Left renal pelvis (tissue), 4 donors: Measurements from ENCODE around the gene RDH8. TPM values are rescaled to one million over a fixed set of nuclear protein-coding genes. Genes with fewer than 3 reads are reported as not detected.

ENCODE experiments used
- DNase-seq, 4 donors: peaks; one replicate each; pipeline ENCODE4 v3.0.0-alpha.2; 2013; ENCODE audit warnings: low read depth in 4 of 4, low spot score in 3 of 4
- polyA plus RNA-seq, 4 donors: library from polyadenylated mRNA; unstranded; fragments of 120-200 nt; gene quantifications; one replicate each; pipeline ENCODE4 v1.2.1, GENCODE V29; 2013; ENCODE audit not compliant: insufficient read length in 4 of 4

The RDH8 gene, protein sequence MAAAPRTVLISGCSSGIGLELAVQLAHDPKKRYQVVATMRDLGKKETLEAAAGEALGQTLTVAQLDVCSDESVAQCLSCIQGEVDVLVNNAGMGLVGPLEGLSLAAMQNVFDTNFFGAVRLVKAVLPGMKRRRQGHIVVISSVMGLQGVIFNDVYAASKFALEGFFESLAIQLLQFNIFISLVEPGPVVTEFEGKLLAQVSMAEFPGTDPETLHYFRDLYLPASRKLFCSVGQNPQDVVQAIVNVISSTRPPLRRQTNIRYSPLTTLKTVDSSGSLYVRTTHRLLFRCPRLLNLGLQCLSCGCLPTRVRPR
- polyA plus RNA-seq = not detected

DNA sequence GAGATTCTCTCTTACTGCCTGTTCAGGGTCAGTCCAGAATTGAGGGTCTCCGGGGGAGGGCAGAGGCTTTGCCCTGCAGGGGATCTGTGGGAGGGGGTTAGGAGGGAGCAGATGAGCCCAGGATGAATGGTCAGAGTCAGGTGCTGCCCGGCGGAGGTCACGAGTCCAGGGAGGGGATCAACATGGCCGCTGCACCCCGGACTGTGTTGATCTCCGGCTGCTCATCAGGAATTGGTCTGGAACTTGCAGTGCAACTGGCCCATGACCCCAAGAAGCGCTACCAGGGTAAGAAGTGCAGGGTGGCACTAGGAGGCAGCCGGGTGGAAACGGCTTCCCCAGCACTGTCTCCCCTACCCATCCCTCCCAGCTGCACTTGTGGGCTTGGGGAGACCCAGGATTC, at the start of gene RDH8:
TSS of gene RDH8 (plus strand) at position 168 of the 400 bp plus-strand sequence. CDS start at position 183, 15 bp downstream.
- DNase-seq = no peak

DNA sequence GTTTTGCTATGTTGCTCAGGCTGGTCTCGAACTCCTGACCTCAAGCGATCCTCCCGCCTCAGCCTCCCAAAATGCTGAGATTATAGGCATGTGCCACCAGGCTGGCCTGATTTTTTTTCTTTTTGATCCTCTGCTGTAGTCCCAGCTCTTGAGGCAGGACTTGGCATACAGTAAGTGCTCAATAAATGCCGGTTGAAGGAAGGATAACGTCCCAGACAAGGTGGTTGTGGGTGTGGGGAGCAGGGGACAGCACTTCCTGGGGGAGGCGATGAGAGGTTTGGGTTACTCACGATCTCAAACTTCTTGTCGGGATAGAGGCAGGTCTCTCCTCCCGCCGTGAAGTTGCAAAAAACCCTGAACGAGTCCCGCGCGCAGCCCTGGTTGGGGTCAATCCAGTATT, 47.3 kb upstream of the RDH8 start:
- no peak for DNase-seq

DNA sequence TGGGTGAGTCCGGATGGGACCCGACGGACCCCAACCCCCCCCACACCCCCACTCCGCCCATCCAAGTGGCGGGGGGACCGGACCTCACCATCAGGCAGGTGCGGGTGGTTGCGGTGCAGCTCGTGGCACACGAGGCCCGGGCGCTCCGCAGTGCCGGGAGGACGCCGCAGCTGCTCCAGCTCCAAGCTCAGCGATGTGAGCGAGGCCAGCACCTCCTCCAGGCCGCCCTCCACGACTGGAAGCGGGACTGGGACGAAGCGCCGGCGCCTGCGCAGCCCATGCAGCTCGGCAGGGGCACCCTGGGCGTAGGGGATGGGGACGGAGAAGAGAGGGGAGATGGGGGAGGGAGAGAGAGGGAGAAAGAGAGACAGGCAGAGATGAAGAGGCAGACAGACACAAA, 46.8 kb upstream of the RDH8 start:
- DNase-seq = no peak

DNA sequence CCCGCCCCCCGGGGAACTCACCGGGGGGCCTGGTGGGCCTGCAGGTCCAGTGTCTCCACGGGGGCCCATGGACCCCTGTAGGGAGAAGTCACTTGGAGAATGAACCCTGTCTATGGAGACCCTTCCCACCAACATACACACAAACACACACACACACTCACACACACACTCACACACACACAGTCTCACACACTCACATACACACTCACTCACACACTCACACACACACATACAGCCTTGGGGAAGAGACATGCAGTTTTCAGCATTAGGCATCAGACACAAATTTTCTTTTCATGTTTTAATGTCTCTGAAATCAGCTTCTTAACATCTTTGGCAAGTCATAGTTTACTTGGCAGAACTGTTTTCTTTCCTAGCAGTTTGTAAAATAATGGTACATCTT, 46.0 kb upstream of the RDH8 start:
- DNase-seq = no peak

DNA sequence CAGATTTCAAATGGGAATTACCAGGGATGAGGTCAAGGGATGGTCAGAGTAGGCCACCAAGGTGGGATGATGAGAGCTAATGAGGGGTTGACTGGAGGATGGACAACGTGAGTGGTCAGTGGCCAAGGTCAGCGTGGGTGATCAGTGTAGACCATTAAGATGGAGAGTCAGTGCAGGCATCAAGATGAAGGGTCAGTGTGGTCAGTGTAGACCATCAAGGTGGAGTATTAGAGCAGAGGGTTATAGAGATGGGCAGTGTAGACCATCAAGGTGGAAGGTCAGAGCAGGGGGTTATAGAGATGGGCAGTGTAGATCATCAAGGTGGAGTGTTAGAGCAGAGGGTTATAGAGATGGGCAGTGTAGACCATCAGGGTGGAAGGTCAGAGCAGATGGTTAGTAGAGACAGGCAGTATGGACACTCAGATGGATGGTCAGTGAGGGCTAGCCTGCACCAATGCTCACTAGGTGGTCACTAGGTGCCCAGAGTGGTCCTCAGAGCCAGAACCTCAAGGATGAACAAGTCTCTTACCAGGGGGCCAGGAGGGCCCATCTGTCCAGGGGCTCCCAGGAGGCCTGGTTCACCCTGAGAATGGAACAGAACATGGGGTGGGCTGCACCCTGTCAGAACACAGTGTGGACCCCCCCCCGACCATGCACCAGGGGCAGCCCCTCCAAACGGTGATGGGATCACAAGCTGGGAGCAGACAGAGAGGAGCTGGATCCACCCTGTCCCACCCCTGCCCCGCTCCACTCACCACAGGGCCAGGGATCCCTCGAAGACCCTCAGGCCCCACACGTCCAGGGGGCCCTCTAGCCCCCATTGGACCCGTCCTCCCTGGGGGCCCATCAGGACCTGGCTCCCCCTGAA, 44.2 kb upstream of the RDH8 start:
- DNase-seq = no peak

DNA sequence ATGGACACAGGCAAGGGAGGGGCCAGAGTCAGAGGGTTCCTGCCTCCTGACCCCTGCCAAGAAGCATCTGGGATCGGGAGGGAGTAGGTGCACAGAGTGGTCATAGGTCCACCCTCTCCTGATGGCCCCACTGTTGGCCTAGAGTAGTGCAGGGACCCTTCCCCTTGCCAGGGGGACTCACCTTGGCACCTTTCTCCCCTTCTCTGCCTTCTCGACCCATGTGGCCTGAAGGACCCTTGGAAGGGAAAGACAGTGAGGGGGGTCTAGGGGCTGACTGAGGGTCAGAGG, 43.7 kb upstream of the RDH8 start:
- DNase-seq = no peak

DNA sequence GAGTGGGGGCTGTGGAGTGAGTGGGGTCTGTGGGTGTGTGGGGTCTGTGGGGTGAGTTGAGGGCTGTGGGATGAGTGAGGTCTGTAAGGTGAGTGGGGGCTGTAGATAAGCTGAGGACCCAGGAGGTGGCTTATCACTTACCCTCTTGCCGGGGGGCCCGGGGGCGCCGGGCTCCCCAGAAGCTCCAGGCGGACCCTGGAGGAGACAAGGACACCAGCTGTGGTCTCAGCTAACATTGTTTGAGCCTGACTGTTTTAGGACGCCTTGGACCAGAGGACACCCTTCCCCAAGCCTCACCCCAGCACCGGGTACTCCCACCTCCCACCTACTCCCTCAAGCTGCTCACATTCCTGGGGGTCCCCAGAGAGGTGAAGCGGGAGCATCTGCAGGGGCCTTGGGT, 42.8 kb upstream of the RDH8 start:
- no peak for DNase-seq

DNA sequence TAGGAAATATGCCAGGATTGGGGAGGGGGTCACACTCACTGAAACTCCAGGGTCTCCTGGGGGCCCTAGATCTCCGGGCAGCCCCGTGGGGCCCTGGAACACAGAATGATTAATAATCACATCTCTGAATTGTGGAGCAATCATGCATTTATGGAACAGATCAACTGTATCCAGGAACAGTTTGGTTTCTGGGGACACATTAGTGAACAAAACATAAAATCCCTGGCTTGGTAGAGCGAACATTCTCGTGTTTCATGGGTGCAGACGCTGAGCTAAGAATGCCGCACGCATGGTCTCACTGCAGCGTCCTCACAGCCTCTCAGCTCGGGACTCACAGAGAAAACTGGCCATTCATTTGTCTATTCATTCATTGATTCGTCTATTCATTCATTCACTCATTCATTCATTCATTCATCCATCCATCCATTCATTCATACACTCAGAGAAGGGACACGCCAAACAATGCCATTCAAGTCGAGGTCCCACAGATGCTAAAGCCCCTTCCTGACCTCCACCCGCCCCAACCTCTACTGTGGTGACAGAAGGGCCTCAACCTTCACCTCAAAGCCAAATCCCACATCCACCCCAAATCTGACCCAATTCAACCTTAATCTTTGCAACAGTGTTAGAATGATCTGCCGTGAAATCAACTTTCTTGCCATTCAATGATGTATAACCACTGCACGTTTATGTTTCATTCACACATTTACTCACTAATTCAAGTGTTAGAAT, 42.0 kb upstream of the RDH8 start:
- DNase-seq = no peak

DNA sequence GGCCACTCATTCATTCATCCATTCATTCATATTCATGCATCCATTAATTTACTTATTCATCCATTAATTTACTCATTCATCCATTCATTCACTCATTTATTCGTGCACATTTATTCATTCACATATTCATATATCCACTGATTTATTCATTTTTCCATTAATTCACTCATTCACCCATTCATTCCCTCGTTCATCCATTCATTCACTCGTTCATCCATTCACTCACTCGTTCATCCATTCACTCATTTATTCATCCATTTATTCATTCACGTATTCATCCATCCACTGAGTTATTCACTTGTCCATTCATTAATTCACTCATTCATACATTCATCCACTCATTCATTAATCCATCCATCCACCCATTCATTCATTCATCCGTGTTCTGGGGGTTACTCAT, 41.2 kb upstream of the RDH8 start:
- no peak for DNase-seq

DNA sequence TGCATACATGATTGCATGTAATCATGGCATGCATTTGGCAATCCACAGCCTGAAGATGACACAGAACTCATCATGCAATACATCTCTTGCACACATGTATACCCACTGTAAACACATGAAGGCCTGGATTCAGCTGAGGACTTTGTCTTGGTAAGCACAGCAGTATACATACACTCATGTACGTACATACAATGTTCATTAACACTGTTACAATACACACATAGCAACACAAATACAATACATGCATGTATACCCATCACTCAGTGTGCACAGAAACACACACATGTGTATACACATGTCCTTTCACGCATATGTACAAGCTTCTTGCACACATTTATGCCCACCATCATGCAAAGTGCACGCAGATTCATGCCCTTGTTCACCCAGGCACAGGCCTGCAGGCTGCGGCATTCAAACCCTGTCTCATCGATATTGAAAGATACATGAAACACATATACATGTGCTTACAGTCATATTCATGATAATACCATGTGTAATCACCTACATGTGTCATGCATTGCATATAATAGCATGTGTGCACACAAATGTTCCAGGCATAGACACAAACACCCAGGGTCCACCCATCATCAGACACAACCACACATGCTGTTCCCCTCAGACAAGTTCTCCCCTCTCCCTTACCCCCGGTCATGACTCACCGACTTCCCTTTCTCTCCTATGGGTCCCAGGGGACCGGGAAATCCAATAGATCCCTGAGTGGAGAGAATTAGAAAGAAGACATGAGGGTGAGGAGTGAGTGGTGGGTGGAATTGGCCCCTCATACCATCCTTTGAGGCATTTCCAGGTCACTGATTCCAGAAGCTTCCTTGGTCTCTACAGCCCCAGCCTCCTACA, 31.6 kb upstream of the RDH8 start:
- DNase-seq = no peak

DNA sequence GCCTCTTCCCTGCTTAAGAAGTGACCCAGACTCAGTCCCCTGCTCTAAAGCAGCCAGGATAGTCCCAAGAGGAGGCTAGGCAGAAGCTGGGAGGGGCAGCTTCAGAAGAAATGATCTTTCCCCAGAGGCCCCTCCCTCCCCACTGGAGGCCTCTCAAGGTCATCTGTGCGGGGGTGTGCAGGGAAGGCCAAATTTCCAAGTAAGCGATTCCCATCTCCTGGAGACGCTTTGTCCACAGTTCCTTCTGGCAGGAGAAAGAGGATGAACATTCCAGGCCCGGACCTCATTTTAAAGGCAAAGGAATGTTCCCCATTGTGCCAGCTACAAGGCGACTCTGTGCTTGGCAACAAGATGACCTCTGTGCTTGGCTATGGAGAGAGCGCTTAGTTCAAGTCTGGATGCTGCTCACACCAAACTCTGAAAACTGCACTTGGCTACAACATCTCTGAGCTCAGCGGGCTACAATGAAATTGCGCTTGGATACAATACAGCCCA, 26.4 kb upstream of the RDH8 start:
- no peak for DNase-seq

DNA sequence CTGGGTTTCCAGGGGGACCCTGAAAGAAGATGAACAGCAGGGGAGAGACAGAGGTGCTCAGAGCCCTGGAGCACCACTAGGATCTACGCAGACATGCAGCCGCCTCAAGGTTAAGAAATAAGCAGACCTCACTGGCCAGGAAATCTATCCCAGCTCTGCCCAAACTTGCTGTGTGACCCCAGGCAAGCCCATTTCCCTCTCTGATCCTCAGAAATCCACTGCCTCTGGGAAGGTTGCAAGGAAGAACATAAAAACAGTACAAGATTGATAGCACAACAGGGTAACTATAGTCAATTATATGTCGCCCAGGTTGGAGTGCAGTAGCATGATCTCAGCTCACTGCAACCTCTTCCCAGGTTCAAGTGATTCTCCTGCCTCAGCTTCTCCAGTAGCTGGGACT, 23.8 kb upstream of the RDH8 start:
- DNase-seq = no peak

DNA sequence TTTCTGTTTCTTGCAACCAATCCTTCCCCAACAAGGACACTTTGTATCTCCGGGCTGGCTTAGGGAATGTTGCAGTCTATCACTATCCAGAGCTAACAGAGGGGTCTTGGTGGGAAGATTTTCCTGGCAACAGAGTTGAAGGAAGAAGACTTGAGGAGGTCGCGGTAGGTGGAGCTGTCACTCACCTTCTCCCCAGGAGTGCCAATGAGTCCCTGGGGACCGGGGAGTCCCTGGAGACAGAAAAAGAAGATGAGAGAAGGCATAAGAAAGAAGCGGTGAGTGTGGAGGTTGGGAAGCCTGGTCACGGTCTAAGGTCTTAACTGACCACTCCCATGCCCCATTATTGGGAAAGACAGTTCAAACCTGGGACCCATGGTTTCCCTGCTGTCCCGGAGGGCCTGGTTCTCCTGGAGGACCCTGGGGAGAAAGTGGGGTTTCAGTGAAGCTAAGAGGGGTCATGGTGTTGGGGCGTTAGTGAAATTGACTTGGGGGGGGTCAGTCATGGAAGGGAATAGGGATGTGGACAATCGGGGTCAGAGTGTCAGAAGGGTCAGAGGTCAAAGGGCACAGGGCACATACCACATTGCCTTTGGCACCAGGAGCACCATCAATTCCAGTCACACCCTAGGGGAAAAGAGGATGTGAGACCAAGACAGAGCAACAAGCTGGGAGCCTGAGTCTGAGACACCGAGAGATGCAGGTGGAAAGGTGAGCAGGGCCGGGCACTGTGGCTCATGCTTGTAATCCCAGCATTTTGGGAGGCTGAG, 21.7 kb upstream of the RDH8 start:
- DNase-seq = no peak

DNA sequence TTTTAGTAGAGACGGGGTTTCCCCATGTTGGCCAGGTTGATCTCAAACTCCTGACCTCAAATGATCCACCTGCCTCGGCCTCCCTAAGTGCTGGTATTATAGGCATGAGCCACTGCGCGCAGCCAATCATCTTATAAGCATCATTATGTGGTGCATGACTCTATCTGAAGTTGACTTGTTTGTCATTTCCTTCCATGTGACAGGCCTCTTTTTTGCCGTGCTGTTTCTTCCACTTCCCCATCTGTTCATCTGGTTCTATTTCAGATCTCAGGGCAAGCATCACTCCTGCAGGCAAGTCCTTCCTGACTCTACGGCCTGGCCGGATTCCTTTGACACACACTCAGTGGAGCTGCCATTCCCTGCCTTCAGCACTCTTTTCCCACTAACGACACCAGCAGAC, 18.2 kb upstream of the RDH8 start:
- no peak for DNase-seq

DNA sequence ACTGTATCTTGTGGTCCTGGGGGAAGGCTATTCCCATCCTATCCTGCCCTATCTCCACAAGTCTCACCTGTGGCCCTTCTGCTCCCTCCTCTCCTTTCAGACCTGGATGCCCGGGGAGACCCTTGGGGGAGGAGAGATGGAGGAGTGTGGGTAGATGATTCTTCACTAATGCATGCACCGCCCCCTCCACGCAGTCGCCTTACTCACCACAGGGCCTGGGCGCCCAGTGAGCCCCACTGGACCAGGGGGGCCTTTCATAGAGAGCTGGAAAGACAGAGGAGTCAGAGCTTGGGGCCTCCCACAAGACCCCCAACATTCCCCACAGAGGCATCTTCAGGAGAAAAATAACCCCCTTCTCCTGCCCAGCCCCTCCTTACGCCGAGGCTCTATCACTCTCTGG, 17.3 kb upstream of the RDH8 start:
- DNase-seq = no peak

DNA sequence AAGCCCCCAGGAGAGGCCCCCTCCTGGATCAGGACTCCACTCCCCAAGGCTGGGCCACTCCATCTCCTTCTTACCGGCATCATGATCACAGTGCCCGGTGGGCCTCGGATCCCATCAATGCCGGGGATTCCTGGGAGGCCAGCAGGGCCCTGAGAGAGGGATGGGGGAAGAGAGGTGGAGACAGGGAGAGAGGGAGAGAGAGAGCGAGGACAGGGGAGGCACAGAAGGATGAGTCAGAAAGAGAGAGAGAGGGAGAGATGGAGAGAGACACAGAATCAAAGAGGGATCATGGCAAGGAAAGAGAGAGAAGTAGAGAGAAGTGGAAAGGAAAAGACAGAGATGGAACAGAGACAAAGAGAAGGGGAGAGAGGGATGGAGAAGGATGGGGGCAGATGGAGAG, 16.7 kb upstream of the RDH8 start:
- no peak for DNase-seq

DNA sequence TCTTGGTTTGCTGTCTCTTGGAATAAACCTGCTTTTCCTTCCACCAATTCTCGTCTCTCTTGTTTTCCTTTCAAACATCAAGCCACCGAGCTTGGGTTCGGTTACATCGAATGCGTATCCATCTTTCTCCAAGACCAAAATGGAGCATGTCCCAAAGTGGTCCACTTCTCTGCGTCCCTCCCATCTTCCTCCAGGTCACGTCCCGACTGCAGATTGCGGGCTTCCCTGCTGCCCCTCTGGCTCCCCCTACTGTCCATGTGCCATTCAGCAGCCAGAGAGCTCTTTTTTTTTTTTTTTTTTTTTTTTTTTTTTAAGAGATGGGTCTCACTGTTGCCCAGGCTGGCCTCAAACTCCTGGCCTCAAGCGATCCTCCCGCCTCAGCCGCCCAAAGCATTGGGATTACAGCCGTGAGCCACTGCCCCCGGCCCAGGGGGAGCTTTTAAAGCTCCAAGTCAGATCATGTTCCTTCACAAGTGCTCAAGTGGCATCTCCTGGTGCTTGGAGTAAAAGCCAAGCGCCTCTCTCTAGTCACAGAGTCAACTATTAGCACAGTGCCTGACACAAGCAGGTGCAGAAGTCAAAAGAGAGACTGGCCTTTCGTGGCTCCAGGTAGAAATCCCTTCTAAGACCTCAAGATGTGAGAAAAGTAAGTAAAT, 13.0 kb upstream of the RDH8 start:
- peak in 2 of 4 donors; percentile 46 to 47 for DNase-seq

DNA sequence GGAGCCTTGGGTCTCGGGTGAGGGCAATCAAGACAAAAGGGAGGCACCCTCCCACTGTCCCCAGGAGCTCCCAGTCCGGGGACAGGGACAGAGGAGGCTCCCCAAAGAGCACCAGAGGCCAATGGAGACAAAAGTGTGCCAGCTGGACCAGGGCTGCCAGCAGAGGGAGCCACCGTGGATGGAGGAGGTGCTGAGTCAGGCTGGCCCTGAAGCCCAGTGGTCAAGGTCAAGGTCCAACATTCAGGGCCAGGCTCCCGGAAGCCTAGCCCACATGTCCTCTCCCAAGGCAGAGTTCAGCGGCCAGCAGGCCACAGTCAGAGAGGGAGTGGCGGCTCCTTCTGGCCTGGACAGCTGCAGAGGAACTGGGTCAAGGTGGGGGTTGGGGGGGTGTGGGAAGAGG, 11.4 kb upstream of the RDH8 start:
- DNase-seq = no peak

DNA sequence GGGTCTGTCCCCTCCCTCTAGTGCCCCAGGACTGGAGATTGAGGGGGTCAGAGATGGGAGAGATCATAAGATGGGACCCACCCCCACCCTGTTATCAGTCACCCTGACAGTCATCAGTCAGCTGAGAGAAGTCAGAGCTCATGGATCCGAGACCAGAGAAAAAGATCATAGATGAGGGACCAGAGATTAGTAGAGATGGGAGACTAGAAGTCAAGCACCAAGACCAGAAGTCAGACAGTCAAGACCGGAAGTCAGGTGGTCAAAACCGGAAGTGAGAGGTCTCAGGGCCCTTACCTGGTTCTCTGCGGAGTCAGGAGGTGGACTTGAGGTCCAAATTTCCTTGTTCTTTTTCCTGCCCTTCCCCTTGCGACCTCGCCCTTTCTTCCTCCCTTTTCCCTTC, 10.0 kb upstream of the RDH8 start:
- DNase-seq = no peak
